Breast epithelium (tissue), 3 donors: ENCODE results near the gene C10orf105.

Source experiments
- POLR2AphosphoS5 ChIP-seq, 3 donors: sonication (generic); formaldehyde crosslinking; IDR thresholded peaks; one replicate each; pipeline ENCODE4 v1.6.1; 2017; ENCODE audit warnings: antibody characterized with exemption in 3 of 3
- TF ChIP-seq, protein P1 (sequence below), 3 donors: fragments of 450-650 bp; IDR thresholded peaks; one replicate each; pipeline ENCODE4 v1.5.1; 2016 to 2017; ENCODE audit warnings: antibody characterized with exemption in 3 of 3, mild to moderate bottlenecking in 3 of 3, moderate library complexity in 3 of 3

DNA sequence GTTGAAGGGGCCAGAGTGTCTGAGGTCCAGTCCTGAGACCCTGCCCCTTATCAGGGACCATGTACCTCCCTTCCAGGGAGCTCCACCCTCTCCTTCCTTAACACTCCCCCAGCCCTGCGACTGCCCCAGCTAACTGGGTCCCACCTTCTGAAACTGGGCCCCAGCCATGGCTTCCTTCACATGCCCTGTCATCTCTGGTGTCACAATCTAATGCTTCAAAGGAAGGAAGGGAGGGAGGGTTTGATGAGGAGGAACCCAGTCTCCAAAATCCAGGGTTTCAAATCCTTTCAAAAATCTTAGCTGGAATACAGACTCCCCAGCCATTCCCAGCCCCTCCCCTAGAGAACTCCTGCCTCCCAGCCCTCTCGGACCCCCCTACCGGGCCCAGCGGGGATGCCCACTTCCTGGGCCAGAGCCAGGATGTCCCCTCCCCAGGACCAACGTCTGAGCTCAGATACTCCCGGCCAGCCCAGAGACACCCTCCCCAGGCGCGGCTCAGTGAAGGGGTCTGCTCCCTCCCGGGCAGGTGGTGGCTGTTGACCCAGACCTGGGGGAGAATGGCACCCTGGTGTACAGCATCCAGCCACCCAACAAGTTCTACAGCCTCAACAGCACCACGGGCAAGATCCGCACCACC, 18.0 kb downstream of the C10orf105 start:
- TF ChIP-seq, protein P1, sequence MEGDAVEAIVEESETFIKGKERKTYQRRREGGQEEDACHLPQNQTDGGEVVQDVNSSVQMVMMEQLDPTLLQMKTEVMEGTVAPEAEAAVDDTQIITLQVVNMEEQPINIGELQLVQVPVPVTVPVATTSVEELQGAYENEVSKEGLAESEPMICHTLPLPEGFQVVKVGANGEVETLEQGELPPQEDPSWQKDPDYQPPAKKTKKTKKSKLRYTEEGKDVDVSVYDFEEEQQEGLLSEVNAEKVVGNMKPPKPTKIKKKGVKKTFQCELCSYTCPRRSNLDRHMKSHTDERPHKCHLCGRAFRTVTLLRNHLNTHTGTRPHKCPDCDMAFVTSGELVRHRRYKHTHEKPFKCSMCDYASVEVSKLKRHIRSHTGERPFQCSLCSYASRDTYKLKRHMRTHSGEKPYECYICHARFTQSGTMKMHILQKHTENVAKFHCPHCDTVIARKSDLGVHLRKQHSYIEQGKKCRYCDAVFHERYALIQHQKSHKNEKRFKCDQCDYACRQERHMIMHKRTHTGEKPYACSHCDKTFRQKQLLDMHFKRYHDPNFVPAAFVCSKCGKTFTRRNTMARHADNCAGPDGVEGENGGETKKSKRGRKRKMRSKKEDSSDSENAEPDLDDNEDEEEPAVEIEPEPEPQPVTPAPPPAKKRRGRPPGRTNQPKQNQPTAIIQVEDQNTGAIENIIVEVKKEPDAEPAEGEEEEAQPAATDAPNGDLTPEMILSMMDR (IDR thresholded peaks at IDR 0.05) = no peak
- TF ChIP-seq POLR2AphosphoS5 (IDR thresholded peaks at IDR 0.05) = no peak
